ENCODE measurements around the gene RPUSD1. TPM values are rescaled to one million over a fixed set of nuclear protein-coding genes. Genes with fewer than 3 reads are reported as not detected.

Gene RPUSD1
- polyA plus RNA-seq, 2 of the 4 experiments (the other 2 are of a cell fraction) = 10.6 to 29.3 TPM

- H3K27ac ChIP-seq = peak overlapping the region in 1 of 2 experiments; percentile 75; a peak in 3 of 6 replicates
- H3K9me3 ChIP-seq = no peaks in the 10 kb centered on the region
- DNase-seq (ENCODE audit: low read depth in 1 of 2, low spot score in 1 of 2) (peak in 1 of 2 experiments; percentile 75), ATAC-seq (peak; percentile 7 to 47; a peak in 4 of 6 replicates), FAIRE-seq (no peak)
- 73% methylated on average over 20 of the region's 31 CpGs for WGBS (ENCODE audit: missing lambda C conversion rate)
- peak overlapping the region; percentile 51; the same call in 1 of the 3 replicates for H3K4me2 ChIP-seq
- no peak overlapping the region for H3K4me3 ChIP-seq
- peaks cover 26% of the 10 kb centered on the region for H3K4me1 ChIP-seq
- TF ChIP-seq NR3C1 (IDR thresholded peaks at IDR 0.05) (no peak), JUN (IDR thresholded peaks at IDR 0.05) (peak in 1 of 2 experiments; percentile 14; a peak in 1 of 5 replicates)
- ChIA-PET CTCF (interaction anchor here (1.0 to 3.4 kb wide), 7 partner anchors 9 to 308 kb away, joined by 3 to 27 read pairs (median 4); no protein-coding TSS in a partner anchor), POLR2A (no interaction called here)
Measured at GRCh38 chr16:794853-795466, 6.8 kb upstream of the RPUSD1 start.

- no peaks in the 10 kb centered on the region for H3K9me3 ChIP-seq
- ATAC-seq (no peak; a peak in 1 of 6 replicates), DNase-seq (ENCODE audit: low read depth in 1 of 2, low spot score in 1 of 2) (no peak), FAIRE-seq (no peak)
- H3K27ac ChIP-seq = no peak overlapping the region
- peaks cover 24% of the 10 kb centered on the region for H3K4me1 ChIP-seq
- H3K4me3 ChIP-seq = no peak overlapping the region
- H3K4me2 ChIP-seq = no peak overlapping the region
- TF ChIP-seq MAFK (IDR thresholded peaks at IDR 0.05; ENCODE audit: partially characterized antibody) = no peak
- TF ChIP-seq ZFP36 (IDR thresholded peaks at IDR 0.05; ENCODE audit: borderline replicate concordance, partially characterized antibody) = no peak
- TF ChIP-seq CBX8 (IDR thresholded peaks at IDR 0.05) = no peak
- no peak for TF ChIP-seq REST (IDR thresholded peaks at IDR 0.05)
- TF ChIP-seq HMGXB4 (CRISPR knock-in tag; IDR thresholded peaks at IDR 0.05; ENCODE audit: borderline replicate concordance) = no peak
- CTCF ChIA-PET = interaction anchor here (0.7 to 3.4 kb wide), 4 partner anchors 8 to 261 kb away, joined by 3 to 27 read pairs (median 6); no protein-coding TSS in a partner anchor
- WGBS (ENCODE audit: missing lambda C conversion rate) = 93% methylated on average over 40 of the region's 40 CpGs
- POLR2A ChIA-PET = no interaction called here
Measured at GRCh38 chr16:794091-794822, 6.1 kb upstream of the RPUSD1 start.

- ATAC-seq (no peak), FAIRE-seq (no peak), DNase-seq (ENCODE audit: low read depth in 1 of 2, low spot score in 1 of 2) (no peak)
- H3K9me3 ChIP-seq = no peaks in the 10 kb centered on the region
- CTCF ChIA-PET = interaction anchor here (0.7 to 1.3 kb wide), 3 partner anchors 11 to 264 kb away, joined by 3 read pairs; no protein-coding TSS in a partner anchor
- H3K4me3 ChIP-seq = no peak overlapping the region
- TF ChIP-seq KDM1A (IDR thresholded peaks at IDR 0.05; ENCODE audit: low read depth) (no peak), FOXS1 (CRISPR knock-in tag; IDR thresholded peaks at IDR 0.05) (no peak), RARB (CRISPR knock-in tag; IDR thresholded peaks at IDR 0.05) (no peak), HES2 (IDR thresholded peaks at IDR 0.05) (no peak), JUN (IDR thresholded peaks at IDR 0.05) (no peak), EP300 (IDR thresholded peaks at IDR 0.05) (no peak), CEBPB (IDR thresholded peaks at IDR 0.05) (no peak), CHD2 (IDR thresholded peaks at IDR 0.05; ENCODE audit: low read length, partially characterized antibody) (no peak), NPAS2 (CRISPR knock-in tag; IDR thresholded peaks at IDR 0.05; ENCODE audit: borderline replicate concordance) (no peak), EHF (CRISPR knock-in tag; IDR thresholded peaks at IDR 0.05) (no peak)
- no peak overlapping the region for H3K27ac ChIP-seq
- whole genome bisulfite sequencing (ENCODE audit: missing lambda C conversion rate) = 86% methylated on average over 7 of the region's 8 CpGs
- POLR2A ChIA-PET = no interaction called here
- H3K4me1 ChIP-seq = peaks cover 25% of the 10 kb centered on the region
- no peak overlapping the region for H3K4me2 ChIP-seq
Measured at GRCh38 chr16:793414-793813, 5.2 kb upstream of the RPUSD1 start.
